H54 (cell line): ENCODE measurements around the gene GNAI1.

Experiments
- DNase-seq: peaks from one replicate; pipeline ENCODE4 v3.0.0; 2011; ENCODE audit warnings: low spot score, mixed read lengths; ENCODE audit not compliant: insufficient read length
- FAIRE-seq: peaks from 3 replicates; lab custom pipeline; 2011; peaks lifted over from hg19 to GRCh38; lab: Jason Lieb, UNC
- POLR2A ChIP-seq: IDR thresholded peaks from 2 replicates; pipeline ENCODE4 v1.6.1; 2011; ENCODE audit warnings: low read depth, mild to moderate bottlenecking, low read length

Gene GNAI1

GRCh38 chr7:80114159-80114558 is 20.5 kb upstream of the GNAI1 start:
- no peak for FAIRE-seq

DNA sequence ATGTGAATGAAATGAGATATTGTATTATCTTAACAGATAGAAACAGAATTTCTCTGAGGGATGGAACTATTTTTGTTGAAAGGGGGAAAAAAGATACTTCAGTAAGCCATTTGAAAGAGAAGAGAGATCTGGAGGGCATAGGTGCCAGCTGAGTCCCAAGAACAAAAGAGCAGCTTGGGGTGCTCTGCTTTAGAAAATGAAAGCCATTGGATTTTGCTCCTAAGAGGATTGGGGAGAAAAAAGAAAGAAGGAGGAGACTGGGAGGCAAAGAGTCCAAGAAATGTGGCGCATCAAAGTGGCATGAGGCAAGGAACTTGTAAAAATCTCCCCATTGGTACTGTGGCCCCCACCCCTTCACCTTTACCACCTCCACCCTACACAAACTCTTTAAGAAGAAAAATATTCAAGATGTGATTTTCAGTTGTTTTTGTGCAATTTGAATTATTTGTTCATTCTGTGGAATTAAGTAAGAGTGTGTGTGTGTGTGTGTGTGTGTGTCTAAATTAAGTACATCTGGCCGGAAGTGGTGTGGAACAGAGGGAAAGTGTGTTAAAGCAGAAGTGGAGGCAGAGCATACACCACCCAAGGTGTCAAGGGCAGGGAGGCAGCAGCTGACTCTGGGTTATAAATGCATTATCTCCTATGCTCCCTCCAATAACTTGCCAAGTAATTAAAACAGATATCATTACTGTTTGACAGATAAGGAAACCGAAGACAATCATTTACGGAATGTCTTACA is 9.9 kb upstream of the GNAI1 start:
- FAIRE-seq (no peak), DNase-seq (no peak)
- no peak for TF ChIP-seq POLR2A

More at GRCh38 chr7:80114159-80114558, 20.5 kb upstream of the GNAI1 start:
- DNase-seq = no peak
- no peak for TF ChIP-seq POLR2A

- FAIRE-seq (no peak), DNase-seq (no peak)
- no peak for TF ChIP-seq POLR2A
Measured at GRCh38 chr7:80127412-80128160, 7.0 kb upstream of the GNAI1 start.

- DNase-seq (no peak), FAIRE-seq (no peak)
- no peak for TF ChIP-seq POLR2A
Measured at GRCh38 chr7:80128918-80129317, 5.7 kb upstream of the GNAI1 start.

DNA sequence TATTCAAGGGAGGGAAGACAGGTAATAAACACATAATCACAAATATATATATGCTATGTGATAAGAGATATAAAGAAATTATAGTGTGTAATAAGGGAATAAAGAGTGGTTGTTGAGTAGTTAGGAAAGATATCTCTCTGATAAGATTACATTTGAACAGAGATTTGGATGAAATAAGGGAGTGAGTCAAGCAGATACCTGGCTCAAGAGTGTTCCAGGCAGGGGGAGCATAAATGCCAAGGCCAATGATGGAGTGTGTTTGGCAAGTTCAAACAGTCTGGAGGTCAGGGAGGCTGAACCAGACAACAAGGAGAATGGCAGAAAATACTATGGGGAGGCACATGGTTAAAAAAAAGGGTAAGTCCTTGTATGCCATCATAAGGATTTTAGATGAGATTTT is 4.8 kb upstream of the GNAI1 start:
- DNase-seq (no peak), FAIRE-seq (no peak)
- no peak for TF ChIP-seq POLR2A

DNA sequence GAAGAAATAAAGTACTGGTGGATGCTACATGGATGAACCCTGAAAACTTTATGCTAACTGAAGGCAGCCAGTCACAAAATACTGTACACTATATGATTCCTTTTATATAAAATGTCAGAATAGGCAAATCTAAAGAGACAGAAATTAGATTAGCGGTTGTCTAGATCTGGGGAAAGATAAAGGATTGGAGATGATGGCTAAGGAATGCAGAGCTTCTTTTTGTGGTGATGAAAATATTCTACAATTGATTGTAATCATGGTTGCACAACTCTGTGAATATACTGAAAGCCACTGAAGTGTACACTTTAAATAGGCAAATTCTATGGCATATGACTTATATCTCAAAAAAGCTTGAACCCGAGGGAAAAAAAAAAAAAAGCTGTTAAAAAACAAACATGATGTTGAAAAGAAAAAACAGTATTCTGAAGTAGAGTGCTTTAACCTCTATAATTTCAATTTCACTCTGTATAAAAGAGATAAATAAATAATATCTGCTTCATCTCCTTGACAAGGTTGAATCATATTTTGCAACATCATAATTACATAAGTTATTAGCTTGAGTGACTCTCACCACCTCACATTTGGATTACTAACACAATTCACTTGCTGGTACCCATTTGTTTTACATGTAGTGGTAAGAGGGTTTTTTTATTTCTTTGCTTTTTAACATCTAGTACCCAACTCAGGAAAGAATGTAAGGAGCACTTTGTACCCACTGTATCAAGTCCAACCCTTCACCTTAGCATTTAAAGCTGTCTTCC is 2.8 kb upstream of the GNAI1 start:
- no peak for DNase-seq
- FAIRE-seq = no peak
- no peak for TF ChIP-seq POLR2A

- TF ChIP-seq POLR2A = no peak
- FAIRE-seq (no peak), DNase-seq (no peak)
Measured at GRCh38 chr7:80132594-80132993, 2.0 kb upstream of the GNAI1 start.

DNA sequence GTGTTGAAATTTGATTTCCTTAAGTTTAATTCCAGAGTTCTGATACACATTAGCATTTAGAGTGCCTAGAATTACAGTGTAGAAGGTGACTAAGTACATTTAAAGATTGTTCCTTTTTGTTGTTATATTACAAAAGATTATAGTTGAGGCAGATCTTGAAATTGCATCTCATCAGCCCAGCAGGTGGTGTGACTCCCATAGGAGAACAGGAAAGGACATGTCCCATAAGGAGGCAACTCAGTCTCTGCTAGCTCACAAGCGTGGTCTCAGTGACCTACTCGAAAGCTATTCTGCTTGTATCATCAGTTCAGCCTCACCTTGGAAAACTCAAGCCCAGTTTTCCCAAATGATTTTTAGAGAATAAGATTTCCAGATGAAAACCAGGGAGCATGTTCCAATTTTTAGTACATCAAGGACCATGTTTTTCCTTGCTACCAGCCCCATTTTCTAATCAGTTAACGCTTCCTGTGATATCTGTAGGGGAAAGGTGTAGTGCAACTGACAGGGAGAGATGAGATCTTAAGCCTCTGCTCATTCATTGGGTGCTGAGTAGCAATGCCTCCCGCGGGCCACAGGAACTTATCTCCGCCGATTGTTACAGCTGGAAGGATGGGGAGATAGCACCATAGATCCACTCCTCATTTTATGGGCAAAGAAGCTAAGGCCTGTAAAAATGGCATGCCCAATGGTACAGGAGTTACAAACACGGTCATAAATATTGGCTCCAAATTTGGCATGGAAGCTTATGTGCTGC is 1.1 kb upstream of the GNAI1 start:
- no peak for DNase-seq
- no peak for TF ChIP-seq POLR2A

DNA sequence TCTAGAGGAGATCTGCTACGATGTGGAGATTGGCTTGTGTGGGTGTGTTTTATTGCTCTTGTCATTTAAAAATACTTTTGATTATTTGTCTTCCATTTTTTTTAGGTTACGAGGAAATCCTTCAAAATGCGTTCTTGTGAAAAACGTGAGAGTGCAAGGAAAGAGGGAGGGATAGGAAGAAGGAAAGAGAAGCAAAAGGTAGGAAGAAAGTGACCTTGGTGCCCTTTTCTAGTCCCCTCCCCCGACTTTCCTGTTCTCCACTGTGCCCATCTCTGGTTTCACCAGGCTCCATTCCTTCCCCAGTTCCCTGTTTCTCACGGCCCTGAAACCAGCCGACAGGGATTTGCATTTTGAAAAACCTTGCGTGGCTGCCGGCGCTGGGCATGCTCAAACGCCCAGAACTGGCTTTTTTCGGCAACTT is 506 bp upstream of the GNAI1 start:
- no peak for TF ChIP-seq POLR2A
- DNase-seq (no peak), FAIRE-seq (no peak)

More for the DNA sequence above, 1.1 kb upstream of the GNAI1 start:
- no peak for FAIRE-seq

GRCh38 chr7:80135309-80136104 is 876 bp downstream of the GNAI1 start:
- no peak for FAIRE-seq
- DNase-seq = peak; percentile 24
- TF ChIP-seq POLR2A = no peak

GRCh38 chr7:80136261-80137055 is 1.8 kb downstream of the GNAI1 start:
- FAIRE-seq (no peak), DNase-seq (no peak)
- TF ChIP-seq POLR2A = no peak

GRCh38 chr7:80137410-80137809 is 2.8 kb downstream of the GNAI1 start:
- no peak for FAIRE-seq
- TF ChIP-seq POLR2A = no peak
- DNase-seq = no peak
